Measurements from ENCODE around the gene PLGRKT. TPM values are rescaled to one million over a fixed set of nuclear protein-coding genes. Genes with fewer than 3 reads are reported as not detected.

PLGRKT gene
- total and polyA plus RNA-seq, 4 donors = 11.7 to 28.4 (median 22.2) TPM

GRCh38 chr9:5357431-5358105 is 80.2 kb downstream of the PLGRKT start:
- 87 to 94% methylated on average over 1 of the region's 1 CpG for WGBS, 2 donors
- Histone ChIP-seq H3K27me3 (ENCODE audit: control insufficient read depth in 3 of 3, insufficient read depth in 3 of 3, low read length in 2 of 3) (no peaks in the 10 kb centered on the region), H3K9me3 (ENCODE audit: control insufficient read depth in 4 of 4, insufficient read depth in 3 of 4, low read length in 3 of 4) (no peaks in the 10 kb centered on the region), H3K4me3 (no peak overlapping the region), H3K9ac (ENCODE audit: insufficient read depth in 1 of 2, low read length in 2 of 2) (no peak overlapping the region), H3K4me1 (ENCODE audit: control insufficient read depth in 5 of 5, insufficient read depth in 5 of 5, low read length in 5 of 5) (peaks cover 0 to 3% (median 0%) of the 10 kb centered on the region in 5 donors), H3K27ac (ENCODE audit: low read depth in 1 of 2, low read length in 1 of 2) (no peak overlapping the region), H3K36me3 (ENCODE audit: control insufficient read depth in 4 of 4, insufficient read depth in 4 of 4, low read length in 4 of 4) (peaks cover 0 to 4% (median 2%) of the 10 kb centered on the region in 4 donors)
- peak in 1 of 3 donors; percentile 2 for DNase-seq
- no peak for TF ChIP-seq CTCF (IDR thresholded peaks at IDR 0.05; ENCODE audit: control extremely low read depth, extremely low read depth)
- ATAC-seq (ENCODE audit: insufficient read depth, low FRiP score) = no peak

- H3K9ac ChIP-seq (ENCODE audit: insufficient read depth in 1 of 2, low read length in 2 of 2) = no peak overlapping the region
- no peak for TF ChIP-seq CTCF (IDR thresholded peaks at IDR 0.05; ENCODE audit: control extremely low read depth, extremely low read depth)
- ATAC-seq (ENCODE audit: insufficient read depth, low FRiP score) (no peak), DNase-seq (no peak)
- no peaks in the 10 kb centered on the region for H3K27me3 ChIP-seq (ENCODE audit: control insufficient read depth in 3 of 3, insufficient read depth in 3 of 3, low read length in 2 of 3)
- no peak overlapping the region for H3K27ac ChIP-seq (ENCODE audit: low read depth in 1 of 2, low read length in 1 of 2)
- no peaks in the 10 kb centered on the region for H3K9me3 ChIP-seq (ENCODE audit: control insufficient read depth in 4 of 4, insufficient read depth in 3 of 4, low read length in 3 of 4)
- WGBS, 2 donors = 92 to 95% methylated on average over 2 of the region's 2 CpGs
- H3K4me3 ChIP-seq = no peak overlapping the region
- peaks cover 0 to 3% (median 0%) of the 10 kb centered on the region in 5 donors for H3K4me1 ChIP-seq (ENCODE audit: control insufficient read depth in 5 of 5, insufficient read depth in 5 of 5, low read length in 5 of 5)
- peaks cover 0 to 4% (median under 1%) of the 10 kb centered on the region in 4 donors for H3K36me3 ChIP-seq (ENCODE audit: control insufficient read depth in 4 of 4, insufficient read depth in 4 of 4, low read length in 4 of 4)
These were observed 81.9 kb downstream of the PLGRKT start for GRCh38 chr9:5355817-5356216.

GRCh38 chr9:5355226-5355625 is 82.5 kb downstream of the PLGRKT start:
- H3K27ac ChIP-seq (ENCODE audit: low read depth in 1 of 2, low read length in 1 of 2) = no peak overlapping the region
- H3K9me3 ChIP-seq (ENCODE audit: control insufficient read depth in 4 of 4, insufficient read depth in 3 of 4, low read length in 3 of 4) = no peaks in the 10 kb centered on the region
- H3K4me3 ChIP-seq = no peak overlapping the region
- H3K4me1 ChIP-seq (ENCODE audit: control insufficient read depth in 5 of 5, insufficient read depth in 5 of 5, low read length in 5 of 5) = peaks cover 0 to 1% (median 0%) of the 10 kb centered on the region in 5 donors
- no peak for TF ChIP-seq CTCF (IDR thresholded peaks at IDR 0.05; ENCODE audit: control extremely low read depth, extremely low read depth)
- H3K27me3 ChIP-seq (ENCODE audit: control insufficient read depth in 3 of 3, insufficient read depth in 3 of 3, low read length in 2 of 3) = no peaks in the 10 kb centered on the region
- no peak overlapping the region for H3K9ac ChIP-seq (ENCODE audit: insufficient read depth in 1 of 2, low read length in 2 of 2)
- WGBS, 2 donors = 98% methylated on average over 1 of the region's 1 CpG
- DNase-seq = no peak
- H3K36me3 ChIP-seq (ENCODE audit: control insufficient read depth in 4 of 4, insufficient read depth in 4 of 4, low read length in 4 of 4) = peaks cover 0 to 4% (median 0%) of the 10 kb centered on the region in 4 donors
- no peak for ATAC-seq (ENCODE audit: insufficient read depth, low FRiP score)
